ENCODE results near the gene PVALEF. TPM values are rescaled to one million over a fixed set of nuclear protein-coding genes. Genes with fewer than 3 reads are reported as not detected.

The PVALEF gene
- total RNA-seq, 1 donor from 2014 or later, result not detected

DNA sequence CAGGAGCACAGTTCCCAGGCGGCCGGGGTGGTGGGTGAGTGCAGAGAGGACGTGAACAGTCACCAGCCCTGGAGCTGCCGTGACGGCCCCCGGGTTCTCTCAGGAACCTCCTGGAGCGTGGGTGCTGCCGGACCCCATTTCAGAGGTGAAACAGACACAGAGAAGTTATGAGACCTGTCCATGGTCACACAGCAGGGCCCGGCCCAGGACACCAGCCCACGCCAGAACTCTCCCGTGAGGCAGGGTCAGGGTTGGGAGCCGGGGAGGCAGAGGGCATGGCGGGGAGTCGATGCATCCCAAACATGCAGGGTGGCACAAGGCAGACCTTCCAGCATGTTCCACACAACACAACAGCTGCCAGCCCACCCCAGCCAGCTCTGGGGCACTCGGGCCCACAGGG lies 3.8 kb upstream of the PVALEF start:
- no peak for DNase-seq (ENCODE audit: low read depth in 2 of 2)

DNA sequence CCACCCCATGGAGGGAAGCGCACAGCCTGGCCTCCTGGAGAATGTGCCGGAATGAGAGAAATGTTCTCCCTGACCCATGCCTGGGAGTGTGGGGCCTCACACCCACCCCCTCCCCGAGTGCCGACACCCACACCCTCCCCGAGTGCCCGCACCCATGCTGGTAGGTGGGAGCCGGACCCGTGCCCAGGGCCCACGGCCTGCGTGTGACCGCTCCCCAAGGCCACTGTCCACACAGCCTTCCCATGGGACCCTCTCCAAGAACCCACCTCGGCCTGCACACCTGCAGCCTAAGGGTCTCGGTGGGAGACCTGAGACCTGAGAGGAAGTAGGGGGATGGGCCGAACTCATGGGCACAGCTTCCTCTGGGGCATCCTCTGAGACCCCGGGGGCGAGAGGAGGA lies 3.3 kb upstream of the PVALEF start:
- DNase-seq (ENCODE audit: low read depth in 2 of 2), result no peak

- DNase-seq (ENCODE audit: low read depth in 2 of 2), result no peak
These were observed 2.8 kb upstream of the PVALEF start for GRCh38 chr17:81162491-81162890.

DNA sequence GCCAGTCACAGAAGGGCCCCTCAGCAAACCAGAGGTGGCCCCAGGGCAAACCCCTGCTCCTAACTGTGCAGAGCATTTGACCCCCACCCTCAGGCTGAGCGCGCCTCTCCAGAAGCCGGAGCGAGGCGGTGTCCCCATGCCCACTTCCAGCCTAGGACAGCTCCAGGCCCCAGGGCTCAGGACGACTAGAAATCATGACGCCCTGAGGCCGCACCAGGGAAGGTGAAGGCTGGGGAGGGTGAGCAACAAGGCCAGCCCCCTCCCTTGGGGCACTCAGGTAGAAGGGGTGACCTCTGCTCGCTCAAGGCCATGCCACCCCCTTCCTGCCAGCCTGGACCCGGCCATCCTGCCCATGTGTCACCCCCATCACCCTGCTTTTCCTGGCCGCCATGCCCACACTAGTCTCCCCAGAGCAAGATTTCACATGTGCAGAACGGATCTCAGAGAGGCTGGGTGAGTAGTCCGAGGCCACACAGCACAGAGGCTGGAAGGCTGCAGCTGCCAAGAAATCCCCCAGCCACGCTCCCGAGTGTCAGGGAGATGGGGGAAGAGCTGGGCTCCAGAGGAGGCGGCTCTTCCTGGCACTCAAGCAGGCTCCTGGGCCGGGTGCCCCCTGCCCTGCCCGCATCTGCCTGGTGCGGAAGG lies 2.1 kb upstream of the PVALEF start:
- DNase-seq (ENCODE audit: low read depth in 2 of 2), result no peak

- no peak for DNase-seq (ENCODE audit: low read depth in 2 of 2)
These were observed 1.5 kb upstream of the PVALEF start for GRCh38 chr17:81163703-81164370.

GRCh38 chr17:81164371-81165245 lies 699 bp upstream of the PVALEF start:
- no peak for DNase-seq (ENCODE audit: low read depth in 2 of 2)

- DNase-seq (ENCODE audit: low read depth in 2 of 2), result no peak
These were observed 756 bp downstream of the PVALEF start, which contains the start of gene AATK for GRCh38 chr17:81166033-81166492. TSS of gene AATK (minus strand) at chr17:81166221. CDS start at chr17:81165992, 229 bp downstream.

DNA sequence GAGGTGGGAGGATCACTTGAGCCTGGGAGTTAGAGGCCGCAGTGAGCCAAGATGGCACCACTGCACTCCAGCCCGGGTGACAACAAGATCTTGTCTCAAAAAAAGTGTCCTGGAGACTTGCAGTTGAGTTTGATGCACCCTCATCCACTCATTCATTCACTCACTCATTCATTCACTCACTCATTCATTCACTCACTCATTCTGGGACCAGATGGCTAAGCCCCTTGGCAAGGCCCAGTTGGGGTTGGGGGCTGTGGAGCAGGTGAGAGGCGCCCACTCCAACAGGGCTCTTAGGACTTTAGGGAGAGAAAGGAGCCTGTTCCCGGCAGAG lies 1.9 kb downstream of the PVALEF start:
- DNase-seq (ENCODE audit: low read depth in 2 of 2), result no peak

DNA sequence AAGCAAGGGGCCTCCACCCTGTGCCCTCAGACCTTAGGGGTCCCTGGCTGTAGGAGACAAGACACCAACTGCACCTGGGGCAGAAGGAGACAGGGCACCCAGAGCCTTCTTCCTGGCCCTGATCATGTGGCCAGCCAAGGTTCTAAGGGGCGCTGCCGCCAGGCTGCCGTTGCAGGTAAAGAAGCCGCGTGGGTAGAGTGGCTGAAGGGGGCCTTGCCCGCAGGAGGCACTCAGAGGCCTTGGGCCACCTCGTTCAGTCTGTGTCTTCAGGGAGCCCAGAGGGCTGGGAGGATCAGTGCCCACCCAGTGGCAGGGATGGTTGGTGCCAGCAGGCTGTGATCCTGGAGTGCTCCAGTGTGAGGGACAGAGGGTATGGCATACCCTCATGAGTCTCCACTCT lies 2.3 kb downstream of the PVALEF start:
- no peak for DNase-seq (ENCODE audit: low read depth in 2 of 2)

DNA sequence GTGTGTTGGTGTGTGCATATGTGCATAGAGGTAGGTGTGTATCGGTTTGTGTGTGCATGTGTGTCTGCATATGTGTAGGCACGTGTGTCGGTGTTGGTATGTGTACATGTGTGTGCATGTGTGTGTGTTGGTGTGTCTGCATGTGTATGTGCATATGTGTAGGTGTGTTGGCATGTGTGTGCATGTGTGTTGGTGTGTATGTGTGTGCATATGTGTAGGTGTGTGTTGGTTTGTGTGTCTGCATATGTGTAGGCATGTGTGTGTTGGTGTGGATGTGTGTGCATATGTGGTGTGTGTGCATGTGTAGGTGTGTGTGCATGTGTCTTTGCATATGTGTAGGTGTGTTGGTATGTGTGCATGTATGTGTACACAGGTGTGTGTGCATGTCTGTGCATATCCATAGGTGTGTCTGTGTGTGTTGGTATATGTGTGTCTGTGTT lies 4.6 kb downstream of the PVALEF start:
- no peak for DNase-seq (ENCODE audit: low read depth in 2 of 2)

GRCh38 chr17:81170727-81171494 lies 5.6 kb downstream of the PVALEF start:
- DNase-seq (ENCODE audit: low read depth in 2 of 2), result no peak

DNA sequence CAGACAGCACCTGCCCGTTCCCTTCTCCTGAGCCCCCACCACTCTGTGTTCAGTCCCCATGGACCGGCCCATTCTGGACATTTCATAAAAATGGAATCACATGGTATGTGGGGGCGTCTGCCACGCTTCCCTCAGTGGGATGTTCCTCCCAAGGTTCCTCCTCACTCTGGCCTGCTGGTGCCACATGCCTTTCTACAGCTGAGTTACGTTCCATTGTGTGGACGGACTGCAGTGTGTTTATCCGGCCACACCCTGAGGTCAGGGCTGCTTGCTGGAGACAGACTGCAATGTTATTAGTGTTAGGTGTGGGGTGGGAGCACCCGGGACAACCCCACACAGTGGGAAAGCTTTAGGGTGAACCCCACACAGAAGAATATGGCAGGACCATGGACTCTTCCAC lies 6.6 kb downstream of the PVALEF start:
- no peak for DNase-seq (ENCODE audit: low read depth in 2 of 2)

DNA sequence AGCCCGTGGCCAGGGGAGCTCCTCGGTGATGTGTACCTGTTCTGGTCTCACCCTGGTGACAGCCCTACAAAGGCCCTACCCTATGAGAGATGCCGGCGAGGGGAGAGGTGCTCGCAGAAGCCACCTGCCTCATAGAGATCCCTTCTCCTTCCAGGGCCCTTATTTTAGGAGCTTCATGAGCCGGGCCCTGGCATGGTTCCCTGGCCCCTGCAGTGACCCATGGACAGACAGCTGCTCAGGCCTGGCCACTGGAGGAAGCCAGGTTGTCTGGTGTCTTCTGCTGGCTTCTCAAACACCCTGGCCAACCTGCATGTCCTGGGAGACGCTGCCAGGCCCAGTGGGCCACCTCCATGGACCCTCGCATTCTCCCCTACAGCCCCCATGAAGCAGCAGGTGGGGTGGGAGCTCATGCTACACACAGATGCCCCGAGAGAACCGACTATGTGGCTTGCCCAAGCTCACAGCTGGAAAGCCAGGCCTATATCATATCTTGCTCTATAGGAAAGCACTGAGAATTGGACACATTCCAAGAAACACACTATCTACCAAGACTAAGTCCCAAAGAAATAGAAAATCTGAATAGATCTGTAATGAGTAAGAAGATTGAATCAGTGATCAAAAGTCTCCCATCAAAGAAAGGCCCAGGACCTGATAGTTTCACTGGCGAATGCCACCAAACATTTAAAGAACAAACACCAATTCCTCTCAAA lies 7.9 kb downstream of the PVALEF start:
- DNase-seq (ENCODE audit: low read depth in 2 of 2), result no peak

DNA sequence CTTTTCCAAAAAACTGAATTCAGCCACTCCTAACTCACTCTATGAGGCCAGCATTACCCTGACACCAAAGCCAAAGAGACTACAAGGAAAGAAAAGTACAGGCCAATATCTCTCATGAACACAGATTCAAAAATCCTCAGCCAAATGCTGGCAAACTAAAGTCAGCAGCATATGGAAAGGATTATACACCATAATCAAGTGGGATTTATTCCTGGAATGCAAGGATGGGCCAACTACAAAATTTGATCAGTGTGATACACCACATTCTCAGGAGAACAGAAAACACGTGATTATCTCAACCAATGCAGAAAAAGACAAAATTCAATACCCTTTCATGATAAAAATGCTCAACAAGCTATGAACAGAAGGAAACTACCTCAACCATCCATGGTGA lies 8.5 kb downstream of the PVALEF start:
- DNase-seq (ENCODE audit: low read depth in 2 of 2), result no peak

DNA sequence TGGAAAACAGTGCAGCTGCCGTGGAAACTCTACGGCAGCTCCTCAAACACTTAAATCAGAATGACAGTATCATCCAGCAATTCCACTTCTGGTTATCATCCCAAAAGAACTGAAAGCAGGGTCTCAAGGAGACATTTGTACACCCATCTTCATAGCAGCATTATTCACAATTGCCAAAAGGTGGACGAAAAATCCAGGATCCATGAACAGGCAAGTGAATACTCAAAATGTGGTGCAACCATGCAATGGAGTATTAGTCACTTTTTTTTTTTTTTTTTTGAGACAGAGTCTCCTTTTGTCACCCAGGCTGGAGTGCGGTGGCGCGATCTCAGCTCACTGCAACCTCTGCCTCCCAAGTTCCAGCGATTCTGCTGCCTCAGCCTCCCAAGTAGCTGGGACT lies 11.4 kb downstream of the PVALEF start:
- no peak for DNase-seq (ENCODE audit: low read depth in 2 of 2)

DNA sequence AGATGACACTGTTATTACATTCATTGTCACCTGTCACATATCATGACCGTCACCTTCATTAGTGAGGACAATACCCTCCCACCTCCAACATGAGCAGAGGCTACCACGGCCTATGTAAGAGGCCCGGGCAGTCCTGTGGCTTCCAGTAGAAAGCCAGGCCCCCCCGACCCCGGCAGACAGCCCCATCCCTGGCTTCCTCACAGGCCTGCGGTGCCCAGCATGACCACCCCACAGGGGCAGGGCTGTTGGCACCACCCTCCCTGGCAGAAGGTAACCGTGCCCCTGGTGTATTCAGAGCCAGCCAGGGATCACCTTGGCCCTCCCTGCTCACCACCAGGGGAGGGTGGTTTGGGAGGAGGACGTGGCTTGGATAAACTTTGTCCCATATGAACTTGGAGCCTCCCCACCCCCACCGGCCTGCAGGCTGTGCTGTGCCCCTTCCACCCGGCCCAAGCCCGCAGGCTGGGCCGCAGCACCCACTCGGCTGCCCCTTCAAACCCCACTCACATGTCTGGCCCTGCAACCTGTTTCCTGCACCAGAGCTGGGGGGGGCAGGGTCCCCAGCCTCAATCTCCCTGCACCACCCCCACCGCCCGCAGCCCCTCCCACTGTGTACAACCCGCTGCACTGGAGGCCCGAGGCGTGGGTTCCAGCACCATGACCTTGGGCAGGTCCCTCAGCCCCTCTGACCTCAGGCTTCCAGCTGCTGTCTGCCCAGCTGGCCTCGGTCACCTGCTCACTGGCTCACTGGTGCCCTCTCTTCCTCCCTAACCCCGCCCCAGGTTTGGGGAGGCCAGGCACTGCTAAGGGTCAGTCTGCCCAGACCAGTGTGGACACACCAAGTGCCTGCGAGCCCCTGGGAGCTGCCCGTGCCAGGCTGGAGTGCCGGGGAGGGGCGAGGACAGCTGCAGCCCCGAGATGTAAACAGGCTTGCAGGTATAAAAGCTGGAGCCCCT lies 13.1 kb downstream of the PVALEF start:
- DNase-seq (ENCODE audit: low read depth in 2 of 2), result no peak

- DNase-seq (ENCODE audit: low read depth in 2 of 2), result no peak
These were observed 13.9 kb downstream of the PVALEF start for GRCh38 chr17:81179220-81179619.

- DNase-seq (ENCODE audit: low read depth in 2 of 2), result no peak
These were observed 14.6 kb downstream of the PVALEF start for GRCh38 chr17:81179861-81180260.

DNA sequence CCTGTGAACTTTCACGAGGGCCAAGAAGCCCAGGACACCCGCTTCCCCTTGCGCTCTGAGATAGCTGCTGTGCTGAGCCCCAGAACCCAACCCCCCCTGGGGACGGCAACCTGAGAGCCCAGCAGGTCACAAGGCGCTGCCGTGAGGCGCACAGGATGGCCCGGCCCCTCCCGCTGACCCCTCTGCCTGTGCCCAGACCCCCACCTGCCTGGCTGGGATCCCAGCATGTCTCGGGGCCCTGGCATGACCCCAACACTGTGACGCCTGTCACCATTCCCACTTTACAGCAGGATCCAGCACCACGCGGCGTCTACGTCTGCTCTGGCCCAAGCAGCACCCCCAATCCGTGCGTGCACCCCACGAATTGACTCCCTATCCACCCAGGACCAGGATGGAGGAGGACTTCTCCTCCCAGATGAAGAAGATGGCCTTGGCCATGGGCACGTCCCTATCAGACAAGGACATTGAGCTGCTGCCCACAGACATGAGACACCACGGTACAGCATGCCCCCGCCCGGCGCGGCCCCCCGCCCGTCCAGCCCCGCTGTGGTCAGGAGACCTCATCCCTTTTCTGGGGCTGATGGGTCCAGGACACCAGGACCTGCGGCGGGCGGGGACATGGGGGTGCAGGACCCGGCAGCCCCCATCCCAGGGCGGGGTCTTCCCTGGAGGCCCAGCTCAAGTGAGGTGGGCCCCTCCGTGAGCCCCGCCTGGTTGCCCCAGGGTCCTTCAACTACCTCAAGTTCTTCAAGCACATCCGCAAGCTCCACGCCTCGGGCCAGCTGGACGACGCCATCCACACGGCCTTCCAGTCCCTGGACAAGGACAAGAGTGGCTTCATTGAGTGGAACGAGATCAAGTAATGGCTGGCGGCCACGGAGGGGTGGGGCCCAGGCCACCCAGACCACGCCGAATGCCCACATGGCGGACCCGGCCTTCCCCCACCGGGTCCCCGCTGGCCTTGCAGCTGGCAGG lies 15.8 kb downstream of the PVALEF start:
- DNase-seq (ENCODE audit: low read depth in 2 of 2), result no peak
